HepG2 (cell line): ENCODE results near the gene TXNDC2. TPM values are rescaled to one million over a fixed set of nuclear protein-coding genes. Genes with fewer than 3 reads are reported as not detected.

Source experiments
- ATAC-seq: fragments of 200-7000 bp; cut with Tn5 transposase; 3 replicates; pipeline ENCODE4 v1.9.1; 2020; ENCODE audit warnings: mild to moderate bottlenecking, moderate library complexity
- BruUV-seq: library from RNA; stranded (reverse); fragments of 400-500 nt; replicated peaks from 2 replicates; lab custom pipeline; 2021; lab: Mats Ljungman, UMichigan
- CTCF ChIA-PET: fragments of 300-600 bp; formaldehyde crosslinking; extraction: SDS; loops from one replicate; lab custom pipeline; 2021; ENCODE audit warnings: low total read pairs, inconsistent platforms, low intra/inter-chr PET ratio; lab: Yijun Ruan, JAX
- POLR2A ChIA-PET: fragments of 350-600 bp; sonication (Branson Sonifier 250); formaldehyde crosslinking; loops from one replicate; lab custom pipeline; 2020; ENCODE audit warnings: antibody characterized with exemption, inconsistent platforms; lab: Yijun Ruan, JAX
- DNase-seq: peaks from one replicate; pipeline ENCODE4 v3.0.0-alpha.2; 2015; ENCODE audit warnings: low spot score
- FAIRE-seq: peaks from 3 replicates; lab custom pipeline; 2011; peaks lifted over from hg19 to GRCh38; lab: Jason Lieb, UNC
- H2AFZ ChIP-seq: one replicate; pipeline ENCODE4 v1.6.1; 2011; ENCODE audit warnings: low read length, inconsistent platforms
- H3K27ac ChIP-seq: fragments of 300-600 bp; 3 replicates; pipeline ENCODE4 v1.8.0; 2011; ENCODE audit warnings: mixed run types, mild to moderate bottlenecking, mixed read lengths, low read length, inconsistent platforms; ENCODE audit not compliant: insufficient read depth; ENCODE audit errors: extremely low read length
- H3K27me3 ChIP-seq, 2 experiments: fragments of 200-600 bp in 1 of 2; 2 replicates in 1 of 2; 3 replicates in 1 of 2; pipeline versions ENCODE4 v1.6.0 to v1.8.0; 2011; ENCODE audit warnings: low read length in 2 of 2, mild to moderate bottlenecking in 2 of 2, moderate library complexity in 2 of 2, inconsistent platforms in 1 of 2; ENCODE audit not compliant: insufficient read depth in 2 of 2, control insufficient read depth in 1 of 2
- H3K36me3 ChIP-seq, 2 experiments: fragments of 200-600 bp in 1 of 2; replicated peaks in 1 of 2; 2 replicates in 1 of 2; 3 replicates in 1 of 2; pipeline versions ENCODE4 v1.5.1 to v1.8.0; 2011; ENCODE audit warnings: low read length in 2 of 2, inconsistent platforms in 1 of 2; ENCODE audit not compliant: insufficient read depth in 2 of 2, control insufficient read depth in 1 of 2
- H3K4me1 ChIP-seq: 2 replicates; pipeline ENCODE4 v1.5.1; 2012; ENCODE audit warnings: low read length, inconsistent platforms; ENCODE audit not compliant: insufficient read depth
- H3K4me2 ChIP-seq: 2 replicates; pipeline ENCODE4 v1.6.0; 2011; ENCODE audit warnings: low read depth, low read length, inconsistent platforms
- H3K4me3 ChIP-seq, 3 experiments: fragments of 200-600 bp in 1 of 3; sonication (generic), shearing (Covaris generic) in 1 of 3; replicated peaks in 1 of 3; 2 replicates each; pipeline ENCODE4 v1.5.1; 2011 to 2016; ENCODE audit warnings: low read length in 3 of 3, inconsistent platforms in 2 of 3, low read depth in 2 of 3, mild to moderate bottlenecking in 2 of 3, control low read depth in 1 of 3, mixed read lengths in 1 of 3; ENCODE audit not compliant: insufficient read depth in 1 of 3
- H3K79me2 ChIP-seq: one replicate; pipeline ENCODE4 v1.6.1; 2011; ENCODE audit warnings: low read length, inconsistent platforms; ENCODE audit not compliant: insufficient read depth
- H3K9ac ChIP-seq: 2 replicates; pipeline ENCODE4 v1.6.0; 2011; ENCODE audit warnings: mild to moderate bottlenecking, low read depth, low read length, inconsistent platforms; ENCODE audit not compliant: insufficient read depth
- H3K9me3 ChIP-seq: 2 replicates; pipeline ENCODE4 v1.5.1; 2012; ENCODE audit warnings: mild to moderate bottlenecking, low read length
- H4K20me1 ChIP-seq: 2 replicates; pipeline ENCODE4 v1.6.0; 2011; ENCODE audit warnings: inconsistent platforms, mild to moderate bottlenecking, low read length, moderate library complexity; ENCODE audit not compliant: insufficient read depth
- ATF1 ChIP-seq: IDR thresholded peaks from 2 replicates; pipeline ENCODE4 v1.6.1; 2016; ENCODE audit warnings: mild to moderate bottlenecking, control low read depth
- KDM4B ChIP-seq: sonication (generic); formaldehyde crosslinking; IDR thresholded peaks from 2 replicates; pipeline ENCODE4 v1.4.0; 2020; ENCODE audit warnings: missing genetic modification reagents
- MAFF ChIP-seq: IDR thresholded peaks from 2 replicates; pipeline ENCODE4 v1.6.1; 2011; ENCODE audit warnings: low read depth, low read length, improper control_type of control experiment
- MAFK ChIP-seq, 2 experiments: IDR thresholded peaks in 1 of 2; conservative IDR thresholded peaks in 1 of 2; 2 replicates each; pipeline ENCODE4 v1.6.1; 2011; ENCODE audit warnings: improper control_type of control experiment in 2 of 2, low read length in 2 of 2
- POGZ ChIP-seq: sonication (generic); formaldehyde crosslinking; IDR thresholded peaks from 2 replicates; pipeline ENCODE4 v1.4.0; 2020; ENCODE audit warnings: mild to moderate bottlenecking, missing genetic modification reagents
- RBM22 ChIP-seq: fragments of 200-400 bp; formaldehyde crosslinking; optimal IDR thresholded peaks from 2 replicates; pipeline ENCODE3; 2017; ENCODE audit warnings: mild to moderate bottlenecking, low read length, moderate library complexity
- SALL2 ChIP-seq: sonication (generic); formaldehyde crosslinking; IDR thresholded peaks from 2 replicates; pipeline ENCODE4 v1.8.1; 2023; ENCODE audit warnings: mild to moderate bottlenecking, missing genetic modification reagents, inconsistent platforms
- SETDB1 ChIP-seq: sonication (generic); formaldehyde crosslinking; IDR thresholded peaks from 2 replicates; pipeline ENCODE4 v1.5.1; 2020; ENCODE audit warnings: missing genetic modification reagents, mild to moderate bottlenecking, borderline replicate concordance
- SPEN ChIP-seq: sonication (generic); formaldehyde crosslinking; IDR thresholded peaks from 2 replicates; pipeline ENCODE4 v1.5.1; 2020; ENCODE audit warnings: low read depth, mild to moderate bottlenecking, missing genetic modification reagents
- ZBTB7B ChIP-seq: sonication (generic); formaldehyde crosslinking; IDR thresholded peaks from 2 replicates; pipeline ENCODE4 v1.4.0; 2020; ENCODE audit warnings: missing genetic modification reagents
- ZFP36L1 ChIP-seq: sonication (generic); formaldehyde crosslinking; IDR thresholded peaks from 2 replicates; pipeline ENCODE4 v1.8.0; 2022; ENCODE audit warnings: mild to moderate bottlenecking, missing genetic modification reagents, moderate library complexity
- ZNF10 ChIP-seq: sonication (generic); formaldehyde crosslinking; IDR thresholded peaks from 2 replicates; pipeline ENCODE4 v1.4.0; 2020; ENCODE audit warnings: mild to moderate bottlenecking, low read depth, missing genetic modification reagents, borderline replicate concordance
- ZNF230 ChIP-seq: sonication (generic); formaldehyde crosslinking; IDR thresholded peaks from 2 replicates; pipeline ENCODE4 v1.4.0; 2020; ENCODE audit warnings: mild to moderate bottlenecking, missing genetic modification reagents
- ZNF383 ChIP-seq: sonication (generic); formaldehyde crosslinking; IDR thresholded peaks from 2 replicates; pipeline ENCODE4 v1.4.0; 2020; ENCODE audit warnings: missing genetic modification reagents, mild to moderate bottlenecking, borderline replicate concordance
- ZNF431 ChIP-seq: sonication (generic); formaldehyde crosslinking; IDR thresholded peaks from 2 replicates; pipeline ENCODE4 v1.9.0; 2022; ENCODE audit warnings: missing genetic modification reagents, low read depth, mild to moderate bottlenecking, borderline replicate concordance
- ZNF549 ChIP-seq: sonication (generic); formaldehyde crosslinking; IDR thresholded peaks from 2 replicates; pipeline ENCODE4 v1.5.0; 2020; ENCODE audit warnings: missing genetic modification reagents
- ZSCAN25 ChIP-seq: sonication (generic); formaldehyde crosslinking; IDR thresholded peaks from 2 replicates; pipeline ENCODE4 v1.8.0; 2022; ENCODE audit warnings: mild to moderate bottlenecking, missing genetic modification reagents
- WGBS: methylation state at CpG from one replicate; pipeline ENCODE4 v1.1.6; 2017; ENCODE audit warnings: low lambda C conversion rate; 5-methylcytosine and 5-hydroxymethylcytosine counted together
- in situ Hi-C: cut with HindIII; loops from 2 replicates; pipeline ENCODE4 v1.10.0; 2017; ENCODE audit warnings: low pct_unique_long_range_greater_than_20kb; ENCODE audit not compliant: extremely low pct_ligation_motif_present
- intact Hi-C: fragments of 100-400 bp; cut with micrococcal nuclease; formaldehyde crosslinking; loops from one replicate; pipeline ENCODE4 v1.10.0; 2022; ENCODE audit not compliant: unreplicated experiment
- polyA plus RNA-seq, 8 experiments: library from polyadenylated mRNA; depleted of rRNA in 3 of 8; stranded (reverse) in 7 of 8; unstranded in 1 of 8; fragments of >200 nt; fragmentation: Illumina TruSeq in 4 of 8; extraction: Trizol in 4 of 8; gene quantifications; 2 replicates each; pipeline versions ENCODE4 v1.2.1 to v1.2.3, GENCODE V29; 2011 to 2016; ENCODE audit warnings: low read depth in 4 of 8, missing spikeins in 1 of 8, mixed read lengths in 1 of 8; ENCODE audit not compliant: insufficient read depth in 1 of 8
- total RNA-seq, 5 experiments: library from RNA; depleted of rRNA; stranded (reverse); fragments of >200 nt; fragmentation: Illumina TruSeq; extraction: Trizol; gene quantifications; 2 replicates each; pipeline ENCODE4 v1.2.3, GENCODE V29; 2016; ENCODE audit warnings: low read depth in 1 of 5
- TF ChIP-seq, protein P1 (sequence below): sonication (generic); formaldehyde crosslinking; IDR thresholded peaks from 2 replicates; pipeline ENCODE4 v1.4.0; 2020; ENCODE audit warnings: low read depth, missing genetic modification reagents

The TXNDC2 gene
- total and polyA plus RNA-seq, 2 of the 13 experiments (the other 11 are each of a cell fraction or from before 2014, with no cell fraction given) = not detected

DNA sequence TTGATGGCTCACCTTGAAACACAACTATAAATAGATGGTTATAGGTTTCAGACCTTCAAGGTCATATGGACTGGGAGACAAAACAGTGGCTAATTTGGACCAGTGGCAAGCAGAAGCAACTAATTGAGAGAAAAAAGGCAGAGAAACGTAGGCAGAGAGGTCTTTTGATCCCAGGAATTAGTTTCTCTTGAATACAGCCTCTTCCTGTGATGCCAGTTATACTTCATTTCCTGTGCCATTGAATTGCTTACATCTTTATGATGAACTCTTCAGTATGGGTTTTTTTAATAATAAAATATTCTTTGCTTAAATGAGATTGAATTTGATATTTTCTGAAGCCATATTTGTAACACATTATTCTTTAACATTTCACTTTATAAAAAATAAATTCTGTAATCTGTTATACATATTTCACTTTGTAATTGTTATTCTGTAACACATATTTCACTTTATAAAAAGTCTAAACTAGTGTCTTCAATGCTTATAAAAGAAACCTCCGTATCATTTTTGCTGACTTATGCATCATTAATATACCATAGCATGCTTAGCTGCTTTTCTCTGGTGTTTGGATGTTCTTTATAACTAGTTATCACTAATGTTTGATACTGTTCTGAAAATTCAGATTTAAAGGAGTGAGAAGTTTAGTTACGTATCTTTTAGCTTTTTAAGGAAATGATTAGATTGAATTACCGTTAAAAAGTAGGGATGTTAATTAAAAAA lies 37.0 kb downstream of the TXNDC2 start:
- no peak for FAIRE-seq
- H3K27me3 ChIP-seq = no peaks in the 10 kb centered on the region

DNA sequence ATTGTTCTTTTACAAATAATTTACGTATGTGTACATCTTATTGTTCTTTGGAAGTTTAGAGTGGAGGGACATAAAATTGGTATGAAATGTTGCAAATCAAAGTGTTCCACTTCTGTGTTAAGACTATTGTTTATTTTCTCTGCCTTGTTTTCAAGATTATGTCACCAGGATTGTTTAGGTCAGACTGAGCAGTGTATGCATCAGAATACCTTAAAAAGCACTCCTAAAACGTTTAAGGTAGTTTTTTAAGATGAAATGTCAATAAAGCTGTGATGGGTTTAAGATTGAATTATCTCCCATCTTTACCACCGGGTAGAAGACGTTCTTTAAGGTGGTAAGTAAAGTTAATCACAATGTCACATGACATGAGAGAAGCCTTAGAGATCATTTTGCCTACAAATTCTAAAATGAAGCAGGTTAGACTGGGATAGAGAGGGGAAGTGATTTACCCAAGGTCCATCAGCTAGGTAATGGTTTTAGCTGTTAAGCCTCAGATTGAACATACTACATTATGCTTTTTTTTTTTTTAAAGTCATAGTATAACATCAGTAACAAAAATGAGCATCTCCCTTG lies 38.7 kb downstream of the TXNDC2 start:
- ATAC-seq (no peak), DNase-seq (no peak), FAIRE-seq (no peak)
- CTCF ChIA-PET = no interaction called here
- Histone ChIP-seq H3K79me2 (peaks cover 100% of the 10 kb centered on the region), H3K27ac (no peak overlapping the region), H3K9me3 (no peaks in the 10 kb centered on the region), H3K9ac (no peak overlapping the region), H2AFZ (no peak overlapping the region), H3K4me2 (no peak overlapping the region), H3K27me3 (no peaks in the 10 kb centered on the region), H3K36me3 (0 out of 5 replicates have a peak, but pooled peaks cover 0 to 2% of the 10 kb centered on the region in 2 experiments), H3K4me3 (no peak overlapping the region), H3K4me1 (peaks cover 84% of the 10 kb centered on the region), H4K20me1 (peaks cover 94% of the 10 kb centered on the region)
- in situ Hi-C loops = loop anchor here (10.0 kb wide), 1 partner anchor 120 kb away; no protein-coding TSS in a partner anchor
- WGBS = 60% methylated on average over 4 of the region's 4 CpGs
- intact Hi-C loops = no loop called here
- POLR2A ChIA-PET = interaction anchor here (1.4 kb wide), 1 partner anchor 11 kb away, joined by 3 read pairs; the partner anchor contains the start of gene VAPA
- no TSS peak for BruUV-seq
- TF ChIP-seq SETDB1 (CRISPR knock-in tag) = no peak
- no peak for TF ChIP-seq SALL2 (CRISPR knock-in tag)
- TF ChIP-seq POGZ (CRISPR knock-in tag) = no peak
- no peak for TF ChIP-seq SPEN (CRISPR knock-in tag)
- TF ChIP-seq ZNF10 (CRISPR knock-in tag) = no peak
- TF ChIP-seq ZNF383 (CRISPR knock-in tag) = no peak
- no peak for TF ChIP-seq ZNF431 (CRISPR knock-in tag)
- TF ChIP-seq, protein P1, sequence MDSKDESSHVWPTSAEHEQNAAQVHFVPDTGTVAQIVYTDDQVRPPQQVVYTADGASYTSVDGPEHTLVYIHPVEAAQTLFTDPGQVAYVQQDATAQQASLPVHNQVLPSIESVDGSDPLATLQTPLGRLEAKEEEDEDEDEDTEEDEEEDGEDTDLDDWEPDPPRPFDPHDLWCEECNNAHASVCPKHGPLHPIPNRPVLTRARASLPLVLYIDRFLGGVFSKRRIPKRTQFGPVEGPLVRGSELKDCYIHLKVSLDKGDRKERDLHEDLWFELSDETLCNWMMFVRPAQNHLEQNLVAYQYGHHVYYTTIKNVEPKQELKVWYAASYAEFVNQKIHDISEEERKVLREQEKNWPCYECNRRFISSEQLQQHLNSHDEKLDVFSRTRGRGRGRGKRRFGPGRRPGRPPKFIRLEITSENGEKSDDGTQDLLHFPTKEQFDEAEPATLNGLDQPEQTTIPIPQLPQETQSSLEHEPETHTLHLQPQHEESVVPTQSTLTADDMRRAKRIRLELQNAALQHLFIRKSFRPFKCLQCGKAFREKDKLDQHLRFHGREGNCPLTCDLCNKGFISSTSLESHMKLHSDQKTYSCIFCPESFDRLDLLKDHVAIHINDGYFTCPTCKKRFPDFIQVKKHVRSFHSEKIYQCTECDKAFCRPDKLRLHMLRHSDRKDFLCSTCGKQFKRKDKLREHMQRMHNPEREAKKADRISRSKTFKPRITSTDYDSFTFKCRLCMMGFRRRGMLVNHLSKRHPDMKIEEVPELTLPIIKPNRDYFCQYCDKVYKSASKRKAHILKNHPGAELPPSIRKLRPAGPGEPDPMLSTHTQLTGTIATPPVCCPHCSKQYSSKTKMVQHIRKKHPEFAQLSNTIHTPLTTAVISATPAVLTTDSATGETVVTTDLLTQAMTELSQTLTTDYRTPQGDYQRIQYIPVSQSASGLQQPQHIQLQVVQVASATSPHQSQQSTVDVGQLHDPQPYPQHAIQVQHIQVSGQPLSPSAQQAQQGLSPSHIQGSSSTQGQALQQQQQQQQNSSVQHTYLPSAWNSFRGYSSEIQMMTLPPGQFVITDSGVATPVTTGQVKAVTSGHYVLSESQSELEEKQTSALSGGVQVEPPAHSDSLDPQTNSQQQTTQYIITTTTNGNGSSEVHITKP = no peak
- no peak for TF ChIP-seq ZSCAN25
- TF ChIP-seq ZNF549 (CRISPR knock-in tag) = no peak

More for the DNA sequence above, 37.0 kb downstream of the TXNDC2 start:
- 82% methylated on average over 4 of the region's 4 CpGs for WGBS
- H2AFZ ChIP-seq = no peak overlapping the region
- peaks cover 95% of the 10 kb centered on the region for H4K20me1 ChIP-seq
- BruUV-seq = no TSS peak
- H3K4me1 ChIP-seq = peaks cover 85% of the 10 kb centered on the region
- H3K36me3 ChIP-seq = 0 out of 5 replicates have a peak, but pooled peaks cover 0 to 2% of the 10 kb centered on the region in 2 experiments
- H3K9ac ChIP-seq = no peak overlapping the region
- intact Hi-C loops (no loop called here), in situ Hi-C loops (loop anchor here (10.0 kb wide), 1 partner anchor 118 kb away; no protein-coding TSS in a partner anchor)
- DNase-seq (no peak), ATAC-seq (no peak)
- no peak overlapping the region for H3K27ac ChIP-seq
- ChIA-PET CTCF (no interaction called here), POLR2A (no interaction called here)
- peak; percentile 64 to 65 for TF ChIP-seq MAFK (conservative IDR thresholded peaks at IDR 0.05 in 1 of 2, IDR thresholded peaks at IDR 0.05 in 1 of 2; ENCODE audit: low read length in 2 of 2)
- peak; percentile 50 for TF ChIP-seq RBM22
- no peak for TF ChIP-seq KDM4B
- peak; percentile 35; the same call in 1 of the 2 replicates for TF ChIP-seq MAFF
- no peak for TF ChIP-seq ZBTB7B
- no peak for TF ChIP-seq ZNF230 (CRISPR knock-in tag)
- no peak for TF ChIP-seq ATF1 (CRISPR knock-in tag)
- no peak for TF ChIP-seq ZFP36L1 (CRISPR knock-in tag)
- no peak overlapping the region for H3K4me3 ChIP-seq
- H3K9me3 ChIP-seq = no peaks in the 10 kb centered on the region
- 0 out of 2 replicates have a peak overlapping the region, but pooled peaks have one; percentile 4 for H3K4me2 ChIP-seq
- H3K79me2 ChIP-seq = peaks cover 100% of the 10 kb centered on the region
